HG03039 (cell line): ENCODE results near the gene CCT3.
A peak's percentile ranks its signal among the peaks of the same experiment; 100 is the strongest.

Source experiments
- ATAC-seq: cut with Tn5 transposase; IDR thresholded peaks from one replicate; pipeline ENCODE4 v1.9.1; 2021; ENCODE audit warnings: mild to moderate bottlenecking, moderate library complexity; ENCODE audit not compliant: unreplicated experiment

Gene CCT3

DNA sequence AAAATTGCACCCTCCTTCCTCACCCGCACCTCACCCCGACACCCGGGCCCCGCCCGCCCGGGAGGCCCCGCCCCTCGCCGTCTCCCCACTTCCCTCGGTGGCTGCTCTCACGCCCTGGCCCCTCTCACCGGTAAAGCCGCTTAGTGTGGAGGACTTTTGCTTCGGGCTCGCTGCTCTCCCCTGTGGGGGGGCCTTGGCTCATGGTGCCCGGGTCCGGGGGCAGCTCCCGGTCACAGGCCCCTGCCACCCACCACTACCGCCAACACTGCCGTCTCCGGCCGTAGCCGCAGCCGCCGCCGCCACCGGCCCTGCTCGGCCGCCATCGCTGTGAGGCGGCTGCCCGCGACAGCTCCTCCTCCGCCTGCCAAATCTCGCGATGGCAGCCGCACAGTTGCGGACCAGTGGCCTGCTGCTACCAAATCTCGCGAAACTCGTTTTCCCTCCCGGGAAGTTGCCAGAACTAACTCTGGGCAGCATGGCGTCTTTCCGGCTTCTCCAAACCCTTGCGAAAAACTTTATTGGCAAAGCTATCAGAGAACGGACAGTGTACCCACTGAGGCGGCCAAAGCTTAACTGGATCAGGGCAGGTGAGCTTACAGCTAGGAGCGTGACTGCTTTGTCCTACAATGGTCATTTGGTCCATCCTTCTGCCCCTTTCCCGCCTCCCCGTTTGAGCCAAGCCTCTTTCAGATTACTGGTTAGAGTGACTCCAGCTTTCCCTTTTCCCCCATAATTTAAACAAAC, 55.4 kb downstream of the CCT3 start, which contains the start of gene SMG5:
SMG5 (minus strand) TSS at position 347 of the 744 bp plus-strand sequence; CDS start at position 202, 145 bp downstream.
- ATAC-seq: peak; percentile 65

DNA sequence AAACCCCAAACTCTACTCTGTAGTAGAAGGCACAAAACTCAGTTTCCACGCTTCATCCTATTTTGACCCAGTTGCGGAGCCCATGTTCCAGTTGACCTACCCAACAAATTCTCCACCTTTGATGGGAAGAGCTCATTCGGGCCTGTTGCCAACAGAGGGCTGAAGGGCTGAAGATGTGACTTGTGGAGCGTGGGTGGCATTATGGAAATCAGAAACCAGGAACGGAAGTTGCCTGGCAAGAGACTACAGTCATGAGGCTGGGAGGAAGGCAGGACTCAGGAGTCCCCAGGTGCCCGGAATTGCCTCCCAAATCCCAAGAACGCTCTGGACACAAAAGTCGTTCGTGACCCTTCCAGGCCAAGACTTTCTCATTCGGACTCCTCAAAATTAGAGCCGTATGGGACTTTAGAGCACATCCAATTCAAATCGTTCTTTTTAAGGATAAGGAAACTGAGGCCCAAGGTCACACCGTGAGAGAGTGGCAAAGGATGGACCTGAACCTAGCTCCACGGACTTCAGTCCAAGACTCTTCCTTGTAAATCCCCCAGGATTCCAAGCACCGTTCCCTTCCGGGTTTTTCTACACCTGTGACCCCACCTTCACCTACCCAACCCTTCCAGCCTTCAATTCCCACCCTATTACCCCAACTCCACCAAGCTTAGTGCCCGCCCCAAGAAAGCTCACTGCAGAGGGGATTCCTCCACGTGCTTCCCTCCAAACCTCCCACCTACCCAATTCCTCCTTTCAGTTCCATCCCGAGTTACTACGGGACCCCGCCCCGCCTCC, 56.2 kb downstream of the CCT3 start:
- ATAC-seq: no peak

DNA sequence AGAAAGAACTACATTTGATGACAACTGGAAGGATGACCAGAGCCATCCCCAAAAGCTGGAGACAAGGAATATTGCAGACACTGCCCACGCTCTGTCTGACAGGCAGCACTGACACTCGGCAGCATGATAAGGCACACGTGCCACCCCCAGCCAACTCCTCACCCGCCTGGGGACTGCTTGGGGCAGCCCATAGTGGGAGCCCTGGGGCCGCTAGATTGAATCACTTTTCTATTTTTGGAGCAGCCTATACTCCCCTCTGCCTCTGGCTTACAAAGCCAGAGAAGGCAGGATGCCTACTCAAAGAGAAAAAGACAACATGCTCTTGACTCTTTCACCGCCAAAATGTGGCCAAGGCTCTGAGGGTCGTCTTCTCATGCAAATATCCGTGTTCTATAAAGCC, 56.8 kb downstream of the CCT3 start:
- ATAC-seq: peak; percentile 31

DNA sequence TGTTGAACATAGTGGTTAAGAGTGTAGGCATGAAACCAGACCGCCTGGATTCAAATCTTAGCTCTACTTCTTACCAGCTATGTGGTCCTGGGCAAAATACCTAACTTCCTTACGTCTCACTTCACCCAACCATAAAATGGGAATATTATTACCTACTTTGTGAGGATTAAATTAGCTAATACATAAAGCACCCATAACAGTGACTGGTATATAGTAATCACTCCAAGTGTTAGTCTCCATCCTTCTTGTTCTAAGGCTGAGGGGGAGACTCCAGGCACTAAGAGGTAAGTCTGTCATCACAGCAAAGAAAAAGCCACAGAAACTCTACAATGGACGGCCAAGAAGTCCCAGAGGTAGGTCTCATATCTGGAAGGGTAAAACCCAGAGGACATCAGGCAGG, 58.3 kb downstream of the CCT3 start:
- ATAC-seq: no peak

- ATAC-seq: no peak
Measured at GRCh38 chr1:156276966-156277381, 61.1 kb downstream of the CCT3 start.

DNA sequence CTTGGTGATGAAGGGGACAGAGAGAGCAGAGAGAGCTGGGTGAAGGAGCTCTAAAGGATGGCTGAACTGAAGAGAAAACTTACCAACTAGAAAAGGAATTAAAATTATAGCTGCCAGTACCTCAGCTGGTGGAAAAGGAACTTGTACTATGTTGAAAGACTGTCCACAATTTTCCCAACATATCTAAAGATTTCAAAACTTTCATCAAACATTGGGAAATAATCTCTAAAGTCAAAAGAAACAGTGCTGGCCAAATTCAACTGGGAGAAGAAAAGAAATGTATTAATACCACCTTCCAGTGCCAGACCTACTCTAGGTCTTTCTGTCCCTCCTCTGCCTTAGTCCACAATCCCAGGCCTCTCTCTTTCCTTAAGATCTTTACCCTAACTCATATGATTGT, 61.6 kb downstream of the CCT3 start:
- ATAC-seq: no peak

DNA sequence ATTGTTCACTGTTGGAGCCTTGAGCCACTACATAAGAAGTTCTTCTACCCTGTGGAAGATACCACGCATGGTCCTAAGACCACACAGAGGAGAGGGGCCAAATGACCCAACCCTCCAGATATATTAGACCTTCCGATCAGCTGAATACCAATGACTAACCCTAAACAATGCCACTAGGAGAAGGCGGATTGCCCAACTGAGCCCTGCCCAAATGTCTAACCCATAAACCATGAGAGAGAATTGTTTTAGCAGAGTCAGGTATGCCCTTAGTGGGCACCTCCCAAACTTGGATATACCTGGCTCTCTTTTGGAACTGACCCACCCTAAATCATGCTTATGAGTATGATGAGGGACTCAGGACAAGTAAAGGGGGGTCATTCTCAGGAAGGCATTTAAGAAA, 67.8 kb downstream of the CCT3 start:
- ATAC-seq: no peak

DNA sequence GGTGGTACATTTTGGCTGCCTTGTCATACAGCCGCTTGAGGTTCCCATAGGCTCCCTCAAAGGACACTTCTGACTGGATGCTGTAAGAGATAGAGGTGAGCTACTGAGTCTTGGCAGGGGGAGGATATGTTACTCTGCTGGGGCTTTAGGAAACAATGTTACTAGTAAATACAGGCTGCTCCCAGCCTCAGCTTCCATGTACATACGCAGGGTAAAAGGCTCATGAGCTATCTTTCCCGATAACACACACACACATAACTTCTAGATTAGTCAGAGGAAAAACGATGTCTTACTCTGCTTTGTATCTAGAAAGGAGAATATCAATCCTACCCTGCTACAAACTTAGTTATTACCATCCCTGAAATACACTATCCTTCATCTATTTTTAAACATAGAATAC, 69.8 kb downstream of the CCT3 start:
- ATAC-seq: no peak

DNA sequence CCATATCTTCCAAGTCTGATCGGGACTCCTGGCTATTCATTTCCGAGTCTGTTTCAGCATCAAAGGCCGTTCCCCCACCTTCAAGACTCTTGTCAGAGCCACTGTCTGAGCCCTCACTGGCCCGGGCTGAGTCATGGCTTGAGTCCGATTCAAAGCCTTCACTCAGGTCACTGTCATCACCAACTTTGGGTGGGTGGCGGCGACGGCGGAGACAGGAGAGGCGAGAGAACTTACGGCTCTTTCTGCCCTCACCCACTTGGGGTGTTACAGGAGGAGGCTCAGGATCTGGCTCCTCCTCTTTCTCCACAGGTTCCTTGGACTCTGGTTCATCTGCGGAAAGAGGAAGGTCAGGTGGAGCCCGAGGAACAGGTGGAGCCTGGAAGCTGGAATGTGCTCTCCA, 72.0 kb downstream of the CCT3 start:
- no peak for ATAC-seq

DNA sequence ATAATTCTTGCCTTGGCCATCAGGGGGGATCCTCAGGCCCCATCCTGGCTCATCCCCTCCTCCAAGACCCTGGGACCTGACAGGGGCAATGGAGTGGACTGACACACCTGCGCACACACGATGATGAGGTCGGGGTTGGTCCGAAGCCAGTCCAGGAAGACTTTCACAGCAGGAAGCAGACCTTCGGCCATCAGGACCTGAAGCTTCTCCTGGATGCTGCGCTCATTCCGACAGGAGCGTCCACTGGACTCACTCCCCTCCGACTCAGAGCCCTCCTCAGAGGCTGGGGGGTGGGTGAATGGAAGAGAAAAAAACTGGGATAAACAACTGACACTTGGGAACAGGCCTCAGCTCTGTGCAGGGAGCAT, 74.8 kb downstream of the CCT3 start:
- ATAC-seq: no peak

DNA sequence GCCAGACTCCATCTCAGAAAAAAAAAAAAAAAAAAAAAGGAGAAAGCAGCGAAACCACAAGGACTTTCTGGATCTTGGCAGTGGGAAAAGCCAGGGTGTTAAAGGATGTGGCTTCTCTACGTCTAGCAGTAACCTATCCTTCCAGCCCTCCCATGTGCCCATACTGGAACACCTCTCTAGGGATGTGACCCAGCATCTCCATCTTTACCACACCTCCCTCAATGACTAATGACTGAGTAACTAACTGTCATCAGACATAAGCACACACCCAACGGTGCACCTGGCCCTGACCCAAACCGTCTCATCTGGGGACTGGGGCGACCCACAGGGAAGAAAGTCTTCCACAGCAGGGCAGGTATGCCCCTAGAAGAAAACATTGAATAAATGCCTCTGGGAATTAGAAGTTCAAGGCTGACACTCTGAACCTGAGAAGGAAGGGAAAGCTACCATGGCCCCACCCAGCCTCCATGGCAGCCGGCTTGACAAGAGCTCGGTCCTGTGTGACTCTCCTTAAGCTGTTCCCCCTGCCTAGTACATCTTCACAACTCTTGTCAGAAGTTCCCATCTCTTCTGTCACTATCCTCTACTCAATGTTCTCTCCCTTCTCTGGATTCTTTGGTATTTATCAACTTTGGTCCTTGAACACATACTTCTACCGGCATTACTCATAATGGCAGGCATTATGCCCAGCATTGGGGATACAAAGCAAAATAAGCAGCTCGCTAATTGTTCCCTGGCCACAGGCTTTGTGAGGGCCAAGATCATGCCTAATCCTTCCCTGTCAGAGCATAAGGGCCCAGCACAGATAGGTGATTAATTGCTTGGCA, 75.4 kb downstream of the CCT3 start:
- ATAC-seq: no peak

DNA sequence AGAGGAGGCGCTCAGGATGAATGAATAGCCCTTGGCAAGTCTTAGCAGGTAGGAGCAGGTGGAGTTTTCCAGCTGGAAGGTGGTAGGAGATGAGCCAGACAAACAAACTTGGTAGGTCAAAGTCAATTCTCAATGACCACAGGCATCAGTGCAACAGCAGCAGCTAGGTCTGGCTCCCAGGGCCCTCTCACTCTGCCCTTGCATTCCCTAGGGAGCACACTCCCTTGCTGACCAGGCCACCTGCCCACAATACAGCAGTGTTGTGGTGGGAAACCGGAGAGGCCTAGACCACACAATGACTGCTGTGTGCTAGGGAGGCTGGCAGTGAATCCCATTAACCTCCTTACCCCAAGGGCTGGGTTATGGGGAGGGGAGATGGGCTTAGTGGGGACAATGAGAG, 77.2 kb downstream of the CCT3 start:
- ATAC-seq: no peak

- no peak for ATAC-seq
Measured at GRCh38 chr1:156259805-156260204, 78.3 kb downstream of the CCT3 start.
